ENCODE results near the gene SYNGR1.
"Not testable (repeated sequence)": the region's sequence is repeated elsewhere in the genome, so short reads cannot be mapped to it uniquely, and the experiment has no call there.

Gene SYNGR1

GRCh38 chr22:39351689-39352214, 2.0 kb downstream of the SYNGR1 start:
- no peak for DNase-seq (ENCODE audit: low spot score)

GRCh38 chr22:39352306-39352891, 2.6 kb downstream of the SYNGR1 start:
- no peak for DNase-seq (ENCODE audit: low spot score)

GRCh38 chr22:39353346-39353745, 3.6 kb downstream of the SYNGR1 start:
- DNase-seq (ENCODE audit: low spot score): no peak

GRCh38 chr22:39355080-39355479, 5.3 kb downstream of the SYNGR1 start:
- DNase-seq (ENCODE audit: low spot score): no peak

- not testable (repeated sequence) for DNase-seq (ENCODE audit: low spot score)
Observed at GRCh38 chr22:39355805-39356204, 6.0 kb downstream of the SYNGR1 start.

GRCh38 chr22:39356464-39356863, 6.7 kb downstream of the SYNGR1 start:
- no peak for DNase-seq (ENCODE audit: low spot score)

GRCh38 chr22:39357110-39358108, 7.6 kb downstream of the SYNGR1 start:
- DNase-seq (ENCODE audit: low spot score): not testable (repeated sequence)

- DNase-seq (ENCODE audit: low spot score): not testable (repeated sequence)
Observed at GRCh38 chr22:39358197-39358596, 8.4 kb downstream of the SYNGR1 start.

GRCh38 chr22:39359659-39360195, 9.9 kb downstream of the SYNGR1 start:
- DNase-seq (ENCODE audit: low spot score): no peak

- DNase-seq (ENCODE audit: low spot score): no peak
Observed at GRCh38 chr22:39360242-39360641, 10.5 kb downstream of the SYNGR1 start.

GRCh38 chr22:39360674-39361413, 11.1 kb downstream of the SYNGR1 start:
- DNase-seq (ENCODE audit: low spot score): no peak

GRCh38 chr22:39361496-39361895, 11.7 kb downstream of the SYNGR1 start:
- no peak for DNase-seq (ENCODE audit: low spot score)

- no peak for DNase-seq (ENCODE audit: low spot score)
Observed at GRCh38 chr22:39362271-39362670, 12.5 kb downstream of the SYNGR1 start.

- DNase-seq (ENCODE audit: low spot score): no peak
Observed at GRCh38 chr22:39362932-39363331, 13.1 kb downstream of the SYNGR1 start.

GRCh38 chr22:39363751-39364515, 14.1 kb downstream of the SYNGR1 start:
- no peak for DNase-seq (ENCODE audit: low spot score)

GRCh38 chr22:39364714-39365491, 15.1 kb downstream of the SYNGR1 start:
- peak; percentile 78 for DNase-seq (ENCODE audit: low spot score)

GRCh38 chr22:39365492-39365780, 15.6 kb downstream of the SYNGR1 start:
- no peak for DNase-seq (ENCODE audit: low spot score)

- no peak for DNase-seq (ENCODE audit: low spot score)
Observed at GRCh38 chr22:39367035-39367434, 17.2 kb downstream of the SYNGR1 start.

- no peak for DNase-seq (ENCODE audit: low spot score)
Observed at GRCh38 chr22:39368461-39368911, 18.7 kb downstream of the SYNGR1 start.

GRCh38 chr22:39369186-39369585, 19.4 kb downstream of the SYNGR1 start:
- no peak for DNase-seq (ENCODE audit: low spot score)

- DNase-seq (ENCODE audit: low spot score): no peak
Observed at GRCh38 chr22:39369586-39369985, 19.8 kb downstream of the SYNGR1 start.
